ENCODE data around the gene MRPL28. TPM values are rescaled to one million over a fixed set of nuclear protein-coding genes. Genes with fewer than 3 reads are reported as not detected.
"Not testable (repeated sequence)": the region's sequence is repeated elsewhere in the genome, so short reads cannot be mapped to it uniquely, and the experiment has no call there.

Gene MRPL28
- 83.1 and 89.3 TPM in 2 replicates for total RNA-seq (2012; rRNA removed)

GRCh38 chr16:370443-370842 is at the start of gene MRPL28:
Gene MRPL28 (minus strand): TSS chr16:370538. CDS start chr16:370218, 320 bp downstream.
- peaks cover 52% of the 10 kb centered on the region for H3K36me3 ChIP-seq (ENCODE audit: insufficient read depth, low read length)
- no peaks in the 10 kb centered on the region for H3K9me3 ChIP-seq (replicated peaks; ENCODE audit: low read length)
- peak within 1 kb of the TSS; percentile 72 for H3K9ac ChIP-seq (ENCODE audit: low read depth, low read length)
- H3K4me3 ChIP-seq (ENCODE audit: low read length): peak within 1 kb of the TSS; percentile 73
- H3K4me2 ChIP-seq (ENCODE audit: low read length): peak within 1 kb of the TSS; percentile 81
- peaks cover 13% of the 10 kb centered on the region for H3K4me1 ChIP-seq (ENCODE audit: control insufficient read depth, insufficient read depth, low read length)
- H3K27me3 ChIP-seq (ENCODE audit: control insufficient read depth, insufficient read depth, low read length): no peaks in the 10 kb centered on the region

GRCh38 chr16:415170-415498 is 44.8 kb upstream of the MRPL28 start:
- not testable (repeated sequence) for H3K9me3 ChIP-seq (replicated peaks; ENCODE audit: low read length); H3K4me1 ChIP-seq (ENCODE audit: control insufficient read depth, insufficient read depth, low read length); H3K4me2 ChIP-seq (ENCODE audit: low read length); H3K4me3 ChIP-seq (ENCODE audit: low read length); H3K9ac ChIP-seq (ENCODE audit: low read depth, low read length); H3K27me3 ChIP-seq (ENCODE audit: control insufficient read depth, insufficient read depth, low read length)
- peaks cover 12% of the 10 kb centered on the region for H3K36me3 ChIP-seq (ENCODE audit: insufficient read depth, low read length)

GRCh38 chr16:414395-415169 is 44.2 kb upstream of the MRPL28 start:
- Histone ChIP-seq H3K4me3 (ENCODE audit: low read length) (no peak overlapping the region), H3K27me3 (ENCODE audit: control insufficient read depth, insufficient read depth, low read length) (no peaks in the 10 kb centered on the region), H3K4me1 (ENCODE audit: control insufficient read depth, insufficient read depth, low read length) (peaks cover 3% of the 10 kb centered on the region), H3K36me3 (ENCODE audit: insufficient read depth, low read length) (peaks cover 16% of the 10 kb centered on the region), H3K9me3 (replicated peaks; ENCODE audit: low read length) (no peaks in the 10 kb centered on the region), H3K9ac (ENCODE audit: low read depth, low read length) (no peak overlapping the region), H3K4me2 (ENCODE audit: low read length) (no peak overlapping the region)

DNA sequence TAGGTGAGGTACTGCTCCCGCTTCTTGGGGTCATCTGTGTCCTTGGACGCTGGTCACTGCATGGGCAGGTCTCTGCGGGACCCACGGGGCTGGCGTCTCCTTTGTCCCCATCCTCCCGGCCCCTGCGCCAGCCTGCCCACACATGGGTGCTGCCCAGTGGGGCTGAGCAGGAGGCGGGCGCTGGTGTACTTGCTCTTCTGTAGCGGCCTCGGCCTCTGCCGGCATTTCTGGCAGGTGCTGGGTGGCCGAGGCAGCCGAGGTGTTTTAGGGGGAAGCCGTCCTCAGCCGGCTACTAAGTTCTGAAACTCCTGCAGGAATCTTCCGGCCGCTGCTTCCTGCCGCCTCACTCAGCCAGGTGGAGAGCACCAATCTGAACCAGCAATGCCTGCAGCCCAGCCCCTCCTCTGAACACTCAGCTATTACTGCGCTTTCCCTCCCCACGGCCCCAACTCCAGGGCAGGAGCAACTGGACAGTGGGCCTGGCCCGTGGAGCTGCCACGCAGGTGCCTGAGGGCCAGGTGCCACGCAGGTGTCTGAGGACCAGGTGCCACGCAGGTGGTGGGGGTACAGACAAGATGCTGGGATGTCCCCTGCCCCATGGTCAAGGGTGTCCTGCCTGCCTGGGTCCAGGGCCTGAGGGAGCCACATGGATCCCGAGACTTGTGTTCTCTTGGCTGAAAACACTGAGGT is 41.4 kb upstream of the MRPL28 start:
- H3K4me3 ChIP-seq (ENCODE audit: low read length): no peak overlapping the region
- H3K4me1 ChIP-seq (ENCODE audit: control insufficient read depth, insufficient read depth, low read length): peaks cover 3% of the 10 kb centered on the region
- no peak overlapping the region for H3K9ac ChIP-seq (ENCODE audit: low read depth, low read length)
- no peaks in the 10 kb centered on the region for H3K9me3 ChIP-seq (replicated peaks; ENCODE audit: low read length)
- no peak overlapping the region for H3K4me2 ChIP-seq (ENCODE audit: low read length)
- no peaks in the 10 kb centered on the region for H3K27me3 ChIP-seq (ENCODE audit: control insufficient read depth, insufficient read depth, low read length)
- peaks cover 17% of the 10 kb centered on the region for H3K36me3 ChIP-seq (ENCODE audit: insufficient read depth, low read length)

GRCh38 chr16:410516-411178 is 40.3 kb upstream of the MRPL28 start:
- Histone ChIP-seq H3K4me2 (ENCODE audit: low read length) (no peak overlapping the region), H3K9ac (ENCODE audit: low read depth, low read length) (no peak overlapping the region), H3K27me3 (ENCODE audit: control insufficient read depth, insufficient read depth, low read length) (no peaks in the 10 kb centered on the region), H3K4me3 (ENCODE audit: low read length) (no peak overlapping the region), H3K9me3 (replicated peaks; ENCODE audit: low read length) (no peaks in the 10 kb centered on the region), H3K4me1 (ENCODE audit: control insufficient read depth, insufficient read depth, low read length) (peaks cover 3% of the 10 kb centered on the region), H3K36me3 (ENCODE audit: insufficient read depth, low read length) (peaks cover 17% of the 10 kb centered on the region)

DNA sequence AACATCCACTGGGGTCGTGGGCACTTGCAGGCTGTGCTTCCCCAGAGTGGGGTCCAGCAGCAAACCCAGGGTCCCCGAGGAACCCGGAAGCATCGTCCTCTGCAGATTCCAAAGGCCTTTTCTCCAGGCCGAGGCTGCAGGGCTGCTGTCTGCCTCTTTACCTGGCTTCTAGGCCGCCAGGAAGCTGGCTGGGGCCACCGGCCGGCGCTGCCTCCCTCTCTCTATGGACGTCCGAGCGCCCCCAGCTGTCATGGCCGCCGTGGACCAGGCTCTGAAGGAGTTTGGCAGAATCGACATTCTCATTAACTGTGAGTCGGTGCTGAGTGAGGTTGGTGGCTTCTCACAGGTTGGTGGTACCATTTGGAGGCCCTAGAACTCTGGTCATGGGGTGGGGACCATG is 36.9 kb upstream of the MRPL28 start:
- Histone ChIP-seq H3K27me3 (ENCODE audit: control insufficient read depth, insufficient read depth, low read length) (no peaks in the 10 kb centered on the region), H3K9ac (ENCODE audit: low read depth, low read length) (no peak overlapping the region), H3K4me2 (ENCODE audit: low read length) (no peak overlapping the region), H3K4me1 (ENCODE audit: control insufficient read depth, insufficient read depth, low read length) (no peaks in the 10 kb centered on the region), H3K4me3 (ENCODE audit: low read length) (no peak overlapping the region), H3K36me3 (ENCODE audit: insufficient read depth, low read length) (peaks cover 17% of the 10 kb centered on the region), H3K9me3 (replicated peaks; ENCODE audit: low read length) (no peaks in the 10 kb centered on the region)

DNA sequence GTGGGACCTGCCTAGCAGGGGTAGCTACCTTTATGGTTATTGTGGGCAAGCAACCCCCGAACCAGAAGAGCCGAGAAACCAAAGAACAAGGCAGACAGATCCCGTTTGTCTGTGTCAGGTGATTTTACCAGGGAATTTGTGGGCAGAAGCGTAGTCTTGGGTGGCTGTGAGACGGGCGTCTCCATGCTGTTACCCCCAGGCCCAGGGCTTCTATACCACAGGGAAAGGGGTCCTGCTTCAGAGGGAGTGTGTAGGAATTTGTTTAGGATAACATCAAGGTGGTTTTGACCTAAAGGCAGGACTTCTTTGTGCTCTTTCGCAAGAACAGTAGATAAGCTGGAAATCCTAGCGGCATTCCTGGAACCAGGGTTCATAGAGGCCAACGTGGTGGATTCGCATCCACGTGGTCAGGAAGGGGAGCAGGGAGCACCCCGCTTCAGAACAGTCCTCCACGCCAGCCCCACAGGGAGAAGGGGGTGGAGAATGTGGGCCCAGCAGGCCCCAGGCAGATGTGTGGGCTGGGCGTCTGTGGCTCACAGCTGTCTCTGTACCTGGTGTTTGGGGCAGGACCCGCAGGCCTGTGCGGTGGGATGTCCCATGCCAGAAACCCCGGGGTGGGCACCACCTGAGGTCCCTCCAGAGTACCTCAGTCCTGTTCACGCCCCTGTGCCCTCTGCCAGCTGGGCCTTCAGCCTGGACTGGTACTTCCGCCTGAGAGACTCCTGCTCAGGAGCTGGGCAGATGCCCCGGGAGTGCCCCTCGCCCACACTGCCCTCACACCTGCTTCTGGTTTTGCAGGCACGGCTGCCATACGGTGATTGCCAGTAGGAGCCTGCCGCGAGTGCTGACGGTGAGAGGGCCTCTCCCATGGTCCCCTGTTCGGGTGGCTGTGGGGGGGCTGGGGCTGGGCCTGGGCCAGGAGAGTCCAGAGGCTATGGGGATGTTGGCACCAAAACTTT is 35.5 kb upstream of the MRPL28 start:
- no peaks in the 10 kb centered on the region for H3K9me3 ChIP-seq (replicated peaks; ENCODE audit: low read length)
- no peaks in the 10 kb centered on the region for H3K27me3 ChIP-seq (ENCODE audit: control insufficient read depth, insufficient read depth, low read length)
- peaks cover 7% of the 10 kb centered on the region for H3K36me3 ChIP-seq (ENCODE audit: insufficient read depth, low read length)
- H3K4me2 ChIP-seq (ENCODE audit: low read length): no peak overlapping the region
- peaks cover under 1% of the 10 kb centered on the region for H3K4me1 ChIP-seq (ENCODE audit: control insufficient read depth, insufficient read depth, low read length)
- H3K9ac ChIP-seq (ENCODE audit: low read depth, low read length): no peak overlapping the region
- H3K4me3 ChIP-seq (ENCODE audit: low read length): no peak overlapping the region

GRCh38 chr16:404971-405486 is 34.7 kb upstream of the MRPL28 start:
- Histone ChIP-seq H3K9me3 (replicated peaks; ENCODE audit: low read length) (no peaks in the 10 kb centered on the region), H3K4me1 (ENCODE audit: control insufficient read depth, insufficient read depth, low read length) (peaks cover 8% of the 10 kb centered on the region), H3K27me3 (ENCODE audit: control insufficient read depth, insufficient read depth, low read length) (no peaks in the 10 kb centered on the region), H3K9ac (ENCODE audit: low read depth, low read length) (no peak overlapping the region), H3K4me3 (ENCODE audit: low read length) (no peak overlapping the region), H3K36me3 (ENCODE audit: insufficient read depth, low read length) (peaks cover 5% of the 10 kb centered on the region), H3K4me2 (ENCODE audit: low read length) (no peak overlapping the region)

DNA sequence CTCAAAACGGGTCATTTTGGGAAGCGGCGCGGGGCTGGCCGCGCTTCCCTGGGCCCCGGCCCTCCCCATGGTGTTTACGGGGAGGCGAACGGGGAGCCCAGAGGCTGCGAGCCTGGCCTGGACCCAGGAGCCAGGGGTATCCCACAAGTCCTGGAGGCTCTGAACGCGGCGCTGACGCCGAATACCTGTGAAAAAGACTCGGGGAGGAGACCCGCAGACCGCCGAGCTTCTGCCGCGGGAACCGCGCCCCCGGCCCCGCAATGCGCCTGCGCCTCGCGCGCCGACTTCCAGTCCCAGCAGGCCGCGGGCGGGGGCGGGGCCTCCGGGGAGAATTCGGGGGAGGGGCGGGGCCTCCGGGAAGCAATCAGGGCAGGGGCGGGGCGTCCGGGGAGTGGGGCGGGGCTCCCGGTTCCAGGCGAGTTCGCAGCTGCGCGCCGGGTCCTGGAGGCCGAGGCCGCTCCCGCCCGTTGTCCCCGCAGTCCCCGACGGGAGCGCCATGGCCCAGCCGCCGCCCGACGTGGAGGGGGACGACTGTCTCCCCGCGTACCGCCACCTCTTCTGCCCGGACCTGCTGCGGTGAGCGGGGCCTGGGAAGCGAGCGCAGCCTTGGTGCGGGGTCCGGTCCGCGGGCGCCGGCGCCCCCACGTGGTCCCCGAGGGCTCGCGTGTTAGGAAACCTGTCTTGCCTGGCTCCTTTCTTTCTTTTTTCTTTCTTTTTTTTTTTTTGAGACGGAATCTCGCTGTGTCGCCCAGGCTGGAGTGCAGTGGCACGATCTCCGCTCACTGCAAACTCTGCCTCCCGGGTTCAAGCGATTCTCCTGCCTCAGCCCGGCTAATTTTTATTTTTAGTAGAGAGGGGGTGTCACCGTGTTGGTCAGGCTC is 31.4 kb upstream of the MRPL28 start, which contains the start of gene DECR2:
Gene DECR2, plus strand, starts transcription at position 418 of the 881 bp plus-strand sequence. Its CDS starts 79 bp downstream, at position 497.
- H3K4me2 ChIP-seq (ENCODE audit: low read length): peak within 1 kb of the TSS; percentile 89
- H3K4me3 ChIP-seq (ENCODE audit: low read length): peak within 1 kb of the TSS; percentile 95
- peaks cover 10% of the 10 kb centered on the region for H3K36me3 ChIP-seq (ENCODE audit: insufficient read depth, low read length)
- no peaks in the 10 kb centered on the region for H3K27me3 ChIP-seq (ENCODE audit: control insufficient read depth, insufficient read depth, low read length)
- peaks cover 17% of the 10 kb centered on the region for H3K4me1 ChIP-seq (ENCODE audit: control insufficient read depth, insufficient read depth, low read length)
- no peaks in the 10 kb centered on the region for H3K9me3 ChIP-seq (replicated peaks; ENCODE audit: low read length)
- peak within 1 kb of the TSS; percentile 90 for H3K9ac ChIP-seq (ENCODE audit: low read depth, low read length)

GRCh38 chr16:400061-400591 is 29.8 kb upstream of the MRPL28 start:
- H3K27me3 ChIP-seq (ENCODE audit: control insufficient read depth, insufficient read depth, low read length): no peaks in the 10 kb centered on the region
- H3K4me2 ChIP-seq (ENCODE audit: low read length): peak overlapping the region; percentile 88
- H3K9ac ChIP-seq (ENCODE audit: low read depth, low read length): peak overlapping the region; percentile 86
- H3K36me3 ChIP-seq (ENCODE audit: insufficient read depth, low read length): peaks cover 10% of the 10 kb centered on the region
- H3K9me3 ChIP-seq (replicated peaks; ENCODE audit: low read length): no peaks in the 10 kb centered on the region
- H3K4me3 ChIP-seq (ENCODE audit: low read length): no peak overlapping the region
- H3K4me1 ChIP-seq (ENCODE audit: control insufficient read depth, insufficient read depth, low read length): peaks cover 22% of the 10 kb centered on the region

Measured in skeletal muscle satellite cell (primary cell).